Uterus (tissue), 2 donors: ENCODE results near the gene HCN2.

Experiments used
- CTCF ChIP-seq, 4 experiments: fragments of 200-600 bp in 2 of 4; fragments of 450-650 bp in 2 of 4; sonication (generic) in 2 of 4; IDR thresholded peaks; one replicate each; pipeline ENCODE4 v1.5.1; 2016 to 2019; ENCODE audit warnings: antibody characterized with exemption in 4 of 4, mild to moderate bottlenecking in 2 of 4, moderate library complexity in 1 of 4
- POLR2A ChIP-seq, 2 donors: fragments of 450-650 bp; IDR thresholded peaks; one replicate each; pipeline ENCODE4 v1.6.1; 2016; ENCODE audit warnings: antibody characterized with exemption in 2 of 2, mild to moderate bottlenecking in 1 of 2, moderate library complexity in 1 of 2

GRCh38 chr19:579111-579841 is 10.4 kb upstream of the HCN2 start:
- TF ChIP-seq CTCF (IDR thresholded peaks at IDR 0.05) = no peak
- TF ChIP-seq POLR2A (IDR thresholded peaks at IDR 0.05) = no peak
